22Rv1 (cell line): ENCODE results near the gene CDH16.

Source experiments
- H3K27ac ChIP-seq: fragments of 450-650 bp; 2 replicates; pipeline ENCODE4 v1.5.1; 2017
- ZFX ChIP-seq: fragments of 450-650 bp; IDR thresholded peaks from 2 replicates; pipeline ENCODE4 v1.6.1; 2017; ENCODE audit warnings: antibody characterized with exemption, borderline replicate concordance
- TF ChIP-seq, protein P1 (sequence below): fragments of 450-650 bp; IDR thresholded peaks from 2 replicates; pipeline ENCODE4 v1.5.1; 2017; ENCODE audit warnings: mild to moderate bottlenecking

Gene CDH16

DNA sequence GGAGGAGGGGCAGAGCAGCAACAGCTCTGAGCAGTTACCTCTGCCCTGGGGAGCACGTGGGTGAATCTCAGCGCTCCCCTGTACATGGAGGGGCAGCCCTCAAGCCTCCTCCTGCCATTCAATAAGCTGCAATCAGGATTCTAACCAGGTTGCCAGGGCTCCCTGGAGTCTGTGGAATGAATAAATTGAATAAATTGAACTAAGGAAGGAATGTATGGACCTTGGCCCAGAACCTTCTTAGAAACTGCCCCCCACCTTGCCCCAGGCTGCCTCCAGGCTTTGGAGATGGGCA is 1.6 kb upstream of the CDH16 start:
- TF ChIP-seq, protein P1, sequence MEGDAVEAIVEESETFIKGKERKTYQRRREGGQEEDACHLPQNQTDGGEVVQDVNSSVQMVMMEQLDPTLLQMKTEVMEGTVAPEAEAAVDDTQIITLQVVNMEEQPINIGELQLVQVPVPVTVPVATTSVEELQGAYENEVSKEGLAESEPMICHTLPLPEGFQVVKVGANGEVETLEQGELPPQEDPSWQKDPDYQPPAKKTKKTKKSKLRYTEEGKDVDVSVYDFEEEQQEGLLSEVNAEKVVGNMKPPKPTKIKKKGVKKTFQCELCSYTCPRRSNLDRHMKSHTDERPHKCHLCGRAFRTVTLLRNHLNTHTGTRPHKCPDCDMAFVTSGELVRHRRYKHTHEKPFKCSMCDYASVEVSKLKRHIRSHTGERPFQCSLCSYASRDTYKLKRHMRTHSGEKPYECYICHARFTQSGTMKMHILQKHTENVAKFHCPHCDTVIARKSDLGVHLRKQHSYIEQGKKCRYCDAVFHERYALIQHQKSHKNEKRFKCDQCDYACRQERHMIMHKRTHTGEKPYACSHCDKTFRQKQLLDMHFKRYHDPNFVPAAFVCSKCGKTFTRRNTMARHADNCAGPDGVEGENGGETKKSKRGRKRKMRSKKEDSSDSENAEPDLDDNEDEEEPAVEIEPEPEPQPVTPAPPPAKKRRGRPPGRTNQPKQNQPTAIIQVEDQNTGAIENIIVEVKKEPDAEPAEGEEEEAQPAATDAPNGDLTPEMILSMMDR = no peak
- no peak for TF ChIP-seq ZFX
- H3K27ac ChIP-seq = no peak overlapping the region

DNA sequence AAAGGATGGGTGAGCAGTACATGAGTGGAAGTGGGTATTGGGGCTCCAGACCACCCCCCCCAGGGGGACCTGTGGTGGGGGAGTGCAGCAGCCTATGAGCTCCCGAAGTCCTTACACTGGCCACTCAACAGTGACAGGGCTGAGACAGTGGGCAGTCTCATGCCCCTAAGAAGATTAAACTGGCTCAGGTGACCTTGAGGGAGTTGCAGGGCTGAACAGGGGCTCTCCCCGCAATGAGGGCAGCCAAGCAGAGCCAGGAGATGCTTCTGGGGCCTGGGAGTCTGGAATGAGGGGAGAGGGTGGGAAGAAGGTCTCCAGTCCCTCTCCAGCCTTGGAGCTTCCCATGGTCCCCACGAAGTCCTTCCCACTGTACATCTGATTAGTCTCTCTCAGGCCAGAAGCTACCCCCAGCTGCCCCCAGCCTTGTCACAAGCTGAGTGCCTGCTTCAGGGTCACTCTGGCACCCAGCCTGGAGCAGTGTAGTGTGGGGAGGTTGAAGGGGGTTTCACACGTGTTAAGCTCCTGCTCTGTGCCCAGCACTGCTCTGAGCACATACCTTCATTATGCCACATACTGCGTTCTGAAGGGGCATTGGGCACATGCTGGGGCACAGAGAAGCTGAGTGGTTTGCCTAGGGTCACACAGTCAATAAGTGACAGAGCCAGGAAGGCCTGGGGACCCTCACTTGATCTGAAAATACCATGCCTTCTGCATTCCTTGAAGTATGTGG is 1.0 kb upstream of the CDH16 start:
- no peak overlapping the region for H3K27ac ChIP-seq
- TF ChIP-seq, protein P1 = no peak
- no peak for TF ChIP-seq ZFX

DNA sequence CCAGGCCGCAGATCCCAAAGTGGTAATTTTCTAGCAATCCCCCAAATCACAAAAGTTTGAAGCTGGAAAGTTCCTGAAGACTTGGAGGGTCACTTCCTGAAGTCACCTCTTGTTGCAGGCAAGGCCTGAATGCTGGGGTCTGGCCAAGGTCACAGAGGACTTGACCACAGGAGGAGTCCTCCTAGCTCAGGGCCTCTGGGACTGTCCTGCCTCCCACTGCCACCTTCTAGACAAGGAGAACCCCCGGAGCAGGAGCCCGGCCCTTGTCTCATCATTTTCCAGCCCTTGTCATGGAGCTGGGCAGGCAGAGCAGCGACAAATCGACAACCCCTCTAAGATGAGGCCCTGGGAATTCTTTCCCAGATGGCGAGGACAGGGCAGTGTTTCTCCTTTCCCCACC is 330 bp downstream of the CDH16 start:
- no peak for TF ChIP-seq ZFX
- TF ChIP-seq, protein P1 = no peak
- H3K27ac ChIP-seq = no peak overlapping the region

DNA sequence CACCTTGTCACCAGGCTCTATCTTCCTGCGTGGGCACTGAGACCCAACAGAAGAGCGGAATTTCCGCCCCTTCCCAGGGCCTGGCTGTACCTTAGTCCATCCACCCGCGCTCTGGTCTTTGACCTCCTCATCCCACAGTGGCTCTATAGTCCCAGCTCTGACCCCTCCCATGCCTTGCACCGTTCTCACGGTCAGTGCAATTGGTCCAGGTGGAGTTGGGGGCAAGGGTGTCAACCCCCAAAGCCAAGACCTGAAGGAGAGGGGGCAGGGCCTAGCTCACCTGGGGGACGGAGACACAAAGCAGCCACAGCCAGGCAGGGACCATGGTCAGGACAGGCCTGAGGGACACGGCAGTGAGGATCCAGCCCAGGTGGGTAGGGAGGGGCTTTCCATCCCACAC is 944 bp downstream of the CDH16 start:
- H3K27ac ChIP-seq = no peak overlapping the region
- TF ChIP-seq, protein P1 = no peak
- TF ChIP-seq ZFX = no peak

DNA sequence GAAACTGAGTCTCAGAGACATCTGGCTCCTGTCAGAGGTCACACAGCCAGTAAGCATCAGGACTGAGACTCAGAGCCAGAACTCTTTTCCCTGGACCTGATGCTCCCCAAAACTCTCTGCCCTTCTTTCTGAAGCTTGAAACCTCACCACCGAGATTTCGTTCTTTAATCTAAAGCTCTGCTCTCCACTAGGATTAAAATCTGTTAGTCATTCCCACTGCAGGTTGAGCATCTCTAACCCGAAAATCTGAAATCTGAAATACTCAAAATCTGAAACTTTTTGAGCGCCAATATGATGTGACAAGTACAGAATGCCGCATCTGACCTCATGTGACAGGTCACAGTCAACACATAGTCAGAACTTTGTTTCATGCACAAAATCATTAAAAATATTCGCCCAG is 2.2 kb downstream of the CDH16 start:
- no peak for TF ChIP-seq ZFX
- TF ChIP-seq, protein P1 = no peak
- H3K27ac ChIP-seq = no peak overlapping the region

DNA sequence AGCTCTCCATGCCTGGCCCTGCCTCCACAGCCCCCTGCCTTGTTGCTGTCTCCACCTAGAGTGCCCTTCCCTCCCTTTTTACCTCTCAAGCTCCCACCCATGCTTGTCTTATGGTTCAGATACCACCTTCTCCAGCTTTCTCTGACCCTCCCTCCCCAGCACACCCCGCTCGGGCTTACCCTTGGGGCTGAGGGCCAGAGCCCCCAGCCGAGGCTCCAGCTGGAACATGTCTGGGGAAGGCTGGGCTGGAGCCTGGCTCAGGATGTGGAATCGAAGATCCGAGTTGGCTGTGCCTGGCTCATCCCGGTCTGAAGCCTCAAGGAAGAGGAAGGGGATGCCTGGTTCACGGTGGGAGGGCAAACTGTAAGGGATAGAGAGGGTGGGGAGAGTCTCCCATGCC is 3.6 kb downstream of the CDH16 start:
- no peak overlapping the region for H3K27ac ChIP-seq
- TF ChIP-seq, protein P1 = no peak
- no peak for TF ChIP-seq ZFX

DNA sequence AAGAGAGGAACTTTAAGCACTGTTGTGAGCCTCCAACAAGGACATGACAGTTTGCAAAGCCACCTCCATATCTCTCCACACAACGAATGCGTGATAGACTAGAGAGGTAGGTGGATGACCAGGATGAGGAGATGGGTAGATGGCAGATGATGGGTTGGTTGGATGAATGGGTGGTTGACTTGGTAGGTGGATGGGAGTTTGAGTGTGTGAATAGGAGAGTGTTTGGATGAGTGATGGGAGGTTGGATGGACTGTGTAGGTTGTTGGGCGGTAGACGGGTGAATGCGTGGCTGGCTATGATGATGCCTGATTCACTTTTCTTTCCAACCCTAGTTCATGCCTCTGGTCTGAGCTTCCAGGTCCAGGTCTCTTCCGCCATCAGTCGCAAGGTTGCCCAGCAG is 4.1 kb downstream of the CDH16 start:
- TF ChIP-seq ZFX = no peak
- TF ChIP-seq, protein P1 = no peak

More for the DNA sequence above, 4.1 kb downstream of the CDH16 start:
- H3K27ac ChIP-seq = no peak overlapping the region
